SK-N-MC (cell line): ENCODE data around the gene VAPA.

ENCODE experiments used
- EZH2 ChIP-seq: fragments of 200-600 bp; sonication (generic); IDR thresholded peaks from one replicate; pipeline ENCODE4 v1.6.1; 2017; ENCODE audit warnings: antibody characterized with exemption
- POLR2AphosphoS5 ChIP-seq: IDR thresholded peaks from 2 replicates; pipeline ENCODE4 v1.6.1; 2012; ENCODE audit warnings: mild to moderate bottlenecking, low read depth, low read length, borderline replicate concordance

DNA sequence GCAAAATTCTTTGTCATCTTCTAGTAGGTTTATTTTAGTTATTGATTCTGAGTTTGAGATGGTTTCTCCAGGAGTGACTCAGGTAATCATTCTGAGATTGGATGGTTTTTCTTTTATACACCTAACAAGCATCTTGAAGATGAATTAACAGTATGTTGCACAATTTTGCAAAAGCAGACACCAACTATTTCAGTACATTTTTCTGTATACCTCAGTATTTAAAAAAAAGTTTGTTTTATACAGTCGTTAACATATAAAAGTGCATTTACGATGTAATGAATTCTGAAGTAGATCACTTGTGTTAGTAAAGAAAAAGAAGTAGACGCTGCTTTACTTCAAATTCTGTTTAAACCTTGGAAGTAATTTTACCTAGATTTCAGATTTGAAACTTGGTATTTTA lies 3.0 kb downstream of the VAPA start:
- TF ChIP-seq POLR2AphosphoS5, result no peak
- no peak for TF ChIP-seq EZH2
